DOHH2 (cell line): ENCODE measurements around the gene SCTR.

Experiments used
- H3F3A ChIP-seq: fragments of 200-600 bp; sonication (generic), shearing (Covaris generic); 2 replicates; pipeline ENCODE4 v1.6.0; 2016; ENCODE audit warnings: antibody characterized with exemption, mild to moderate bottlenecking; ENCODE audit not compliant: control insufficient read depth, insufficient read depth
- H3K27ac ChIP-seq: fragments of 200-600 bp; sonication (generic); 2 replicates; pipeline ENCODE4 v1.5.1; 2014; ENCODE audit warnings: low read depth, mild to moderate bottlenecking, low read length, moderate library complexity
- H3K27me3 ChIP-seq: fragments of 200-600 bp; sonication (generic); 2 replicates; pipeline ENCODE4 v1.6.1; 2014; ENCODE audit warnings: mild to moderate bottlenecking, low read length, mixed read lengths; ENCODE audit not compliant: control insufficient read depth
- H3K36me3 ChIP-seq: fragments of 200-600 bp; sonication (generic); 2 replicates; pipeline ENCODE4 v1.6.1; 2014; ENCODE audit warnings: mild to moderate bottlenecking, low read length, moderate library complexity, mixed read lengths; ENCODE audit not compliant: control insufficient read depth
- H3K4me1 ChIP-seq: fragments of 200-600 bp; sonication (generic); 2 replicates; pipeline ENCODE4 v1.6.1; 2014; ENCODE audit warnings: mild to moderate bottlenecking, low read length, mixed read lengths; ENCODE audit not compliant: control insufficient read depth
- H3K4me2 ChIP-seq: fragments of 200-600 bp; sonication (generic); 2 replicates; pipeline ENCODE4 v1.6.0; 2014; ENCODE audit warnings: mild to moderate bottlenecking, low read length, moderate library complexity
- H3K4me3 ChIP-seq: fragments of 200-600 bp; sonication (generic); 2 replicates; pipeline ENCODE4 v1.5.1; 2014; ENCODE audit warnings: mild to moderate bottlenecking, low read length, mixed read lengths
- H3K79me2 ChIP-seq: fragments of 200-600 bp; sonication (generic); 2 replicates; pipeline ENCODE4 v1.6.1; 2014; ENCODE audit warnings: mild to moderate bottlenecking, low read length, mixed read lengths; ENCODE audit not compliant: control insufficient read depth
- H3K9me2 ChIP-seq: fragments of 200-600 bp; sonication (generic); replicated peaks from 2 replicates; pipeline ENCODE4 v1.6.1; 2014; ENCODE audit warnings: mild to moderate bottlenecking, low read length, mixed read lengths; ENCODE audit not compliant: control insufficient read depth
- H3K9me3 ChIP-seq: fragments of 200-600 bp; sonication (generic); 2 replicates; pipeline ENCODE4 v1.6.1; 2014; ENCODE audit warnings: antibody characterized with exemption, low read length, mixed read lengths; ENCODE audit not compliant: control insufficient read depth, insufficient read depth
- H4K20me1 ChIP-seq: fragments of 200-600 bp; sonication (generic); 2 replicates; pipeline ENCODE4 v1.6.0; 2014; ENCODE audit warnings: low read depth, mild to moderate bottlenecking, antibody characterized with exemption, low read length, moderate library complexity; ENCODE audit not compliant: control insufficient read depth, insufficient read depth
- CTCF ChIP-seq: fragments of 200-600 bp; sonication (generic); IDR thresholded peaks from one replicate; pipeline ENCODE4 v1.5.1; 2014; ENCODE audit warnings: antibody characterized with exemption, mild to moderate bottlenecking, low read depth, low read length; ENCODE audit not compliant: poor library complexity, severe bottlenecking
- EZH2phosphoT487 ChIP-seq: fragments of 200-600 bp; sonication (generic); IDR thresholded peaks from 2 replicates; pipeline ENCODE4 v1.6.1; 2017; ENCODE audit warnings: borderline replicate concordance, mild to moderate bottlenecking, antibody characterized with exemption, low read length, moderate library complexity, mixed read lengths

The SCTR gene

DNA sequence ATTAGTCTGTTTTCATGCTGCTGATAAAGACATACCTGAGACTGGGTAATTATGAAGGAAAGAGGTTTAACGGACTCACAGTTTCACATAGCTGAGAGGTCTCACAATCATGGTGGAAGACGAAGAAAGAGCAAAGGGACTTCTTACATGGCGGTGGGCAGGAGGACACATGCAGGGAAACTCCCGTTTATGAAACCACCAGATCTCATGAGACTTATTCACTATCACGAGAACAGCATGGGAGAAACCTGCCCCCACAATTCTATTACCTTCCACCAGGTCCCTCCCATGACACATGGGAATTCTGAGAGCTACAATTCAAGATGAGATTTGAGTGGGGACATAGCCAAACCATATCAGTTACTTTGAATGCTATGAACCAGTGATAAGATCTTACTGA, 44.1 kb downstream of the SCTR start:
- no peak overlapping the region for H3K4me2 ChIP-seq
- no peak overlapping the region for H3K4me3 ChIP-seq
- H3K27me3 ChIP-seq = no peaks in the 10 kb centered on the region
- no peaks in the 10 kb centered on the region for H3K36me3 ChIP-seq
- H3K9me2 ChIP-seq = no peaks in the 10 kb centered on the region
- H3K27ac ChIP-seq = no peak overlapping the region
- H4K20me1 ChIP-seq = 0 out of 2 replicates have a peak, but pooled peaks cover 2% of the 10 kb centered on the region
- TF ChIP-seq EZH2phosphoT487 = no peak
- TF ChIP-seq CTCF = no peak
- no peaks in the 10 kb centered on the region for H3K4me1 ChIP-seq
- H3K9me3 ChIP-seq = no peaks in the 10 kb centered on the region
- no peaks in the 10 kb centered on the region for H3F3A ChIP-seq
- no peaks in the 10 kb centered on the region for H3K79me2 ChIP-seq

GRCh38 chr2:119478978-119479295, 45.3 kb downstream of the SCTR start:
- H3K79me2 ChIP-seq = no peaks in the 10 kb centered on the region
- H4K20me1 ChIP-seq = 0 out of 2 replicates have a peak, but pooled peaks cover 2% of the 10 kb centered on the region
- H3K27me3 ChIP-seq = no peaks in the 10 kb centered on the region
- H3K27ac ChIP-seq = no peak overlapping the region
- TF ChIP-seq EZH2phosphoT487 (no peak), CTCF (no peak)
- no peaks in the 10 kb centered on the region for H3K36me3 ChIP-seq
- no peaks in the 10 kb centered on the region for H3K4me1 ChIP-seq
- no peaks in the 10 kb centered on the region for H3K9me2 ChIP-seq
- no peak overlapping the region for H3K4me3 ChIP-seq
- H3F3A ChIP-seq = no peaks in the 10 kb centered on the region
- no peaks in the 10 kb centered on the region for H3K9me3 ChIP-seq
- no peak overlapping the region for H3K4me2 ChIP-seq

DNA sequence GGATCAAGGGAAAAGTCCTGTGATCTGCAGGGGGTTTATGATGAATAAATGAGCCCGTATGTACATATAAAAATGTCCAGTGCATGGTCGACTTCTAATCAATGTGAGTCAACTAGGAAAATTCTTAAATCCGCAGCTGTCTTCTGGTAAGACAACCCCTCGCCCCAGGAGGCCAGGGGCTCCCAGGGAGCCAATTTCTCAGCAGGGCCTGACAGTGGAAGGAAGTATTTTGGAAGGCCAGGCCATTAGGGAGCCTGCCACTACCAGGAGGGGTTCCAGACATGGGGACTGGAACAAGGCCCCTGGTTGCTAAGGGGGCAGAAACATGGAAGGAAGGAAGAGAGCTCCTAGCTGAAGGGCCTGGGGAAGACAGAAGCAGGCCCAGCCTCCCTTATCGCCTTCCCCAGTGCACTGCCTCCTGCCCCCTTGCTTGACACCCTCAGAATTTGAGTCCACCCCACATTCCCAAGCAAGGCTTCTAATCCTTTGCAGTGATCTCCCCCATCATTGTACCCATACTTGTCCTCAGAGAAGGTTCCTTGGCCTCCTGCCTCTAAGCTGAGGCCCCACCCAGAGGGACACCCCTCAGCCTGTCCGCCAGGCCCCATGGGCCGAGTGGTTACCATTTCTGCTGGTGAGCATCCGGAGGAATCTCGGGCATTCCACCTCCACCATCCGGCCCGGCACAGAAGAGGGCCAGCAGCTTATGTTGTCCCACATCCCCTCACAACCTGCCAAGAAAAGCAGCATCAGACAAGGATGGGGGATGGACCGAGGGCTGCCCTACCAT, 45.9 kb downstream of the SCTR start:
- no peak overlapping the region for H3K4me3 ChIP-seq
- H3F3A ChIP-seq = no peaks in the 10 kb centered on the region
- no peak for TF ChIP-seq EZH2phosphoT487
- TF ChIP-seq CTCF = no peak
- no peaks in the 10 kb centered on the region for H3K27me3 ChIP-seq
- H3K79me2 ChIP-seq = no peaks in the 10 kb centered on the region
- no peak overlapping the region for H3K27ac ChIP-seq
- H3K36me3 ChIP-seq = no peaks in the 10 kb centered on the region
- no peaks in the 10 kb centered on the region for H3K9me2 ChIP-seq
- no peaks in the 10 kb centered on the region for H3K9me3 ChIP-seq
- H4K20me1 ChIP-seq = 0 out of 2 replicates have a peak, but pooled peaks cover 2% of the 10 kb centered on the region
- H3K4me1 ChIP-seq = no peaks in the 10 kb centered on the region
- H3K4me2 ChIP-seq = no peak overlapping the region
